ENCODE results near the gene INHBE. TPM values are rescaled to one million over a fixed set of nuclear protein-coding genes. Genes with fewer than 3 reads are reported as not detected.

Gene INHBE
- total RNA-seq, 1 donor from 2014 or later = 0.27 TPM

Other genes with a start within 250 kb of the INHBE start
- 15.1 and 45.5 TPM in 2 replicates for gene NXPH4, start 238.5 kb upstream of the INHBE start, total RNA-seq (ENCODE audit: low replicate concordance)
- gene SHMT2, start 225.6 kb upstream of the INHBE start, total RNA-seq (ENCODE audit: low replicate concordance) = 108 and 131 TPM in 2 replicates
- 1.6 and 4.8 TPM in 2 replicates for gene STAC3, start 204.1 kb upstream of the INHBE start, total RNA-seq (ENCODE audit: low replicate concordance)
- gene R3HDM2, start 24.3 kb upstream of the INHBE start, total RNA-seq (ENCODE audit: low replicate concordance) = 49.1 and 59.0 TPM in 2 replicates
- gene INHBC, start 20.5 kb upstream of the INHBE start, total RNA-seq (ENCODE audit: low replicate concordance) = not detected in 2 replicates
- gene GLI1, start 4.5 kb downstream of the INHBE start, total RNA-seq (ENCODE audit: low replicate concordance) = 3.5 and 22.7 TPM in 2 replicates
- gene ARHGAP9, start 24.6 kb downstream of the INHBE start, total RNA-seq (ENCODE audit: low replicate concordance) = 0.52 and 1.8 TPM in 2 replicates
- 200 and 211 TPM in 2 replicates for gene MARS1, start 32.8 kb downstream of the INHBE start, total RNA-seq (ENCODE audit: low replicate concordance)
- 17.7 and 32.3 TPM in 2 replicates for gene DDIT3, start 65.2 kb downstream of the INHBE start, total RNA-seq (ENCODE audit: low replicate concordance)
- 87.5 and 94.7 TPM in 2 replicates for gene MBD6, start 67.5 kb downstream of the INHBE start, total RNA-seq (ENCODE audit: low replicate concordance)
- gene DCTN2, start 91.9 kb downstream of the INHBE start, total RNA-seq (ENCODE audit: low replicate concordance) = 119 and 126 TPM in 2 replicates
- 1.4 and 4.4 TPM in 2 replicates for gene KIF5A, start 94.7 kb downstream of the INHBE start, total RNA-seq (ENCODE audit: low replicate concordance)
- gene PIP4K2C, start 135.9 kb downstream of the INHBE start, total RNA-seq (ENCODE audit: low replicate concordance) = 27.6 and 35.6 TPM in 2 replicates
- gene DTX3, start 149.5 kb downstream of the INHBE start, total RNA-seq (ENCODE audit: low replicate concordance) = 21.5 and 65.5 TPM in 2 replicates
- gene ARHGEF25, start 156.1 kb downstream of the INHBE start, total RNA-seq (ENCODE audit: low replicate concordance) = 4.7 and 34.6 TPM in 2 replicates
- gene B4GALNT1, start 177.9 kb downstream of the INHBE start, total RNA-seq (ENCODE audit: low replicate concordance) = 0.64 and 5.9 TPM in 2 replicates
- gene OS9, start 238.8 kb downstream of the INHBE start, total RNA-seq (ENCODE audit: low replicate concordance) = 222 and 236 TPM in 2 replicates

Measured in type B pancreatic cell (in vitro differentiated cells).